ENCODE data around the gene CCDC61. TPM values are rescaled to one million over a fixed set of nuclear protein-coding genes. Genes with fewer than 3 reads are reported as not detected.

CCDC61 gene
- total RNA-seq, 1 donor from 2014 or later: 15.4 TPM

GRCh38 chr19:46017874-46018675 lies 22.8 kb downstream of the CCDC61 start:
- Histone ChIP-seq H3K4me1 (peaks cover 4% of the 10 kb centered on the region), H3K36me3 (no peaks in the 10 kb centered on the region), H3K9me3 (no peaks in the 10 kb centered on the region), H3K27me3 (peaks cover 27% of the 10 kb centered on the region), H3K27ac (no peak overlapping the region), H3K4me3 (no peak overlapping the region)
- DNase-seq: no peak
- TF ChIP-seq CTCF (IDR thresholded peaks at IDR 0.05): no peak
- intact Hi-C loops (cut with DNase I): no loop called here
- ATAC-seq: no peak

- intact Hi-C loops (cut with DNase I): no loop called here
- Histone ChIP-seq H3K36me3 (no peaks in the 10 kb centered on the region), H3K27ac (no peak overlapping the region), H3K9me3 (no peaks in the 10 kb centered on the region), H3K4me1 (peaks cover 4% of the 10 kb centered on the region), H3K27me3 (peaks cover 30% of the 10 kb centered on the region), H3K4me3 (no peak overlapping the region)
- TF ChIP-seq CTCF (IDR thresholded peaks at IDR 0.05): no peak
- DNase-seq (no peak), ATAC-seq (no peak)
Observed at GRCh38 chr19:46018729-46019251, 23.5 kb downstream of the CCDC61 start.

GRCh38 chr19:46019270-46019669 lies 24.0 kb downstream of the CCDC61 start:
- intact Hi-C loops (cut with DNase I): no loop called here
- H3K36me3 ChIP-seq: no peaks in the 10 kb centered on the region
- no peak for TF ChIP-seq CTCF (IDR thresholded peaks at IDR 0.05)
- DNase-seq: no peak
- H3K27ac ChIP-seq: no peak overlapping the region
- H3K4me1 ChIP-seq: peaks cover 4% of the 10 kb centered on the region
- ATAC-seq: no peak
- H3K27me3 ChIP-seq: peaks cover 30% of the 10 kb centered on the region
- H3K9me3 ChIP-seq: no peaks in the 10 kb centered on the region
- H3K4me3 ChIP-seq: no peak overlapping the region

GRCh38 chr19:46020819-46021125 lies 25.5 kb downstream of the CCDC61 start:
- Histone ChIP-seq H3K4me1 (peaks cover 1% of the 10 kb centered on the region), H3K27me3 (peaks cover 38% of the 10 kb centered on the region), H3K4me3 (no peak overlapping the region), H3K9me3 (no peaks in the 10 kb centered on the region), H3K27ac (no peak overlapping the region), H3K36me3 (no peaks in the 10 kb centered on the region)
- TF ChIP-seq CTCF (IDR thresholded peaks at IDR 0.05): no peak
- intact Hi-C loops (cut with DNase I): no loop called here
- ATAC-seq: no peak
- no peak for DNase-seq

- no peak overlapping the region for H3K27ac ChIP-seq
- H3K9me3 ChIP-seq: no peaks in the 10 kb centered on the region
- intact Hi-C loops (cut with DNase I): no loop called here
- no peak for ATAC-seq
- peaks cover 46% of the 10 kb centered on the region for H3K27me3 ChIP-seq
- H3K4me3 ChIP-seq: no peak overlapping the region
- H3K36me3 ChIP-seq: no peaks in the 10 kb centered on the region
- H3K4me1 ChIP-seq: no peaks in the 10 kb centered on the region
- no peak for DNase-seq
- no peak for TF ChIP-seq CTCF (IDR thresholded peaks at IDR 0.05)
Observed at GRCh38 chr19:46021531-46022041, 26.3 kb downstream of the CCDC61 start.
